GM18951 (cell line): ENCODE measurements around the gene LCK.

ENCODE experiments used
- POLR2A ChIP-seq: IDR thresholded peaks from 4 replicates; pipeline ENCODE4 v1.6.1; 2011; ENCODE audit warnings: mild to moderate bottlenecking; ENCODE audit not compliant: insufficient read length, insufficient read depth; ENCODE audit errors: extremely low read depth
- in situ Hi-C: fragments of 300-500 bp; cut with MboI; formaldehyde crosslinking; loops from one replicate; pipeline ENCODE4 v1.12.0; 2022; ENCODE audit warnings: low sequenced_read_pairs, mixed read lengths, inconsistent platforms; ENCODE audit not compliant: unreplicated experiment

LCK gene

GRCh38 chr1:32299327-32299726 lies 48.3 kb downstream of the LCK start:
- no peak for TF ChIP-seq POLR2A
- in situ Hi-C loops: no loop called here

GRCh38 chr1:32303358-32303757 lies 52.3 kb downstream of the LCK start:
- in situ Hi-C loops: no loop called here

GRCh38 chr1:32303997-32304622 lies 53.0 kb downstream of the LCK start:
- no peak for TF ChIP-seq POLR2A
- in situ Hi-C loops: no loop called here

More at GRCh38 chr1:32303358-32303757, 52.3 kb downstream of the LCK start:
- no peak for TF ChIP-seq POLR2A

- no peak for TF ChIP-seq POLR2A
- in situ Hi-C loops: no loop called here
Measured at GRCh38 chr1:32305310-32305709, 54.2 kb downstream of the LCK start.

GRCh38 chr1:32307324-32307723 lies 56.3 kb downstream of the LCK start:
- TF ChIP-seq POLR2A: no peak
- in situ Hi-C loops: no loop called here

- in situ Hi-C loops: no loop called here
- TF ChIP-seq POLR2A: no peak
Measured at GRCh38 chr1:32309960-32310359, 58.9 kb downstream of the LCK start.

GRCh38 chr1:32311709-32312393 lies 60.8 kb downstream of the LCK start:
- in situ Hi-C loops: no loop called here
- TF ChIP-seq POLR2A: no peak

- in situ Hi-C loops: loop anchor here (5.0 kb wide), 1 partner anchor 85 kb away; no protein-coding TSS in a partner anchor
Measured at GRCh38 chr1:32316903-32317277, 65.8 kb downstream of the LCK start.

GRCh38 chr1:32318127-32318869 lies 67.2 kb downstream of the LCK start:
- in situ Hi-C loops: loop anchor here (5.0 kb wide), 1 partner anchor 86 kb away; no protein-coding TSS in a partner anchor
- no peak for TF ChIP-seq POLR2A

More at GRCh38 chr1:32316903-32317277, 65.8 kb downstream of the LCK start:
- TF ChIP-seq POLR2A: no peak

GRCh38 chr1:32321712-32322291 lies 70.7 kb downstream of the LCK start:
- TF ChIP-seq POLR2A: no peak
- in situ Hi-C loops: no loop called here

GRCh38 chr1:32327204-32327603 lies 76.1 kb downstream of the LCK start:
- TF ChIP-seq POLR2A: no peak
- in situ Hi-C loops: no loop called here

DNA sequence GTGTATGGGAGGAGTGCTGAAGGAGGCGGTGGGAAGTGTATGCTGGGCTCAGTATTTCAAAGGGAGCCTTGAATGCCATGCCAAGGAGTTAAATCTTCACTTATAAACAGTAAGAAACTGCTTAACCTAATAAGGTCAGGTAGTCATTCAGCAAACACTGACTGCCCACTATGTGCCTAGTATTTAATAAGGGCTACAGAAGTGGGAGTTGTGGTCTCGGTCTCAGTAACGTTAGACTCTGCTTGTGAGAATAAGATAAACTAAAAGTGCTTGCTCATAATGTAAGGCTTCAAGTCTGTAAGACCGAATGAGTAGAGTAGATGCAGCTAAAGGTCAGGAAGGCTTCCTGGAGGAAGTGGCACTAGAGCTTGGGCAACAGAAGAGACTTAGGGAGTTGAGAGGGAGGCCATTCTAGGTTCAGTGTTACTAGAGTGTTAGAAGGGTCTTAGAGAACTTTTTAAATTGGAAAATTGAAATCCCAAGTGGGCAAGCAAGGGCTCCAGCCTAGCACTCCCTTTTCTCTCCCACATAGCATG lies 78.9 kb downstream of the LCK start:
- TF ChIP-seq POLR2A: no peak
- in situ Hi-C loops: no loop called here

DNA sequence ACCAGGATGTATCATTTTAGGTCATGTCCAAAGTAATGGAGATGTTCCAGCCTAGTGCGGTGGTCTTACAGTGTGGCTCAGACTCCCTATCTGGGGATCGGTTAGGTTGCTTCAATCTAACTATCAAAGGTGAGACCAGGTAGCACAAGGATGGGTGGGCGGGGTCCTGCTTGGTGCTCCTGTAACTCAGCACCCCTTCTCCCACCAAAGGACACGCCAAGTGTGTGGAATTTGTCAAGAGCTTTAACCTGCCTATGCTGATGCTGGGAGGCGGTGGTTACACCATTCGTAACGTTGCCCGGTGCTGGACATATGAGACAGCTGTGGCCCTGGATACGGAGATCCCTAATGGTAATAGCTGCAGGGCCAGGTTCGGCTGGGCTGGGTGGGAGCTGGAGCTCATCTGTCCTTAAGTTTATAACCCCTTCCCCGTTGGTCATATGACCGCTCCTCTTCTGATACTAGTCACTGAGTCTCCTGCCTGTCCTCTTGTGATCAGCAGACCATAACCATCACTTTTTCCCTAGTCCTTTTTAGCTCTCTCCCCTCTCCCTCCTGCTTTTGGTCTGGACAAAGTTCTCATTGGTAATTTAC lies 79.6 kb downstream of the LCK start:
- peak; percentile 19 for TF ChIP-seq POLR2A
- in situ Hi-C loops: no loop called here
